ENCODE measurements around the gene RASGRP4. TPM values are rescaled to one million over a fixed set of nuclear protein-coding genes. Genes with fewer than 3 reads are reported as not detected.

The RASGRP4 gene
- total RNA-seq, 2 donors from 2014 or later, result 0.09 TPM; not detected in 1

DNA sequence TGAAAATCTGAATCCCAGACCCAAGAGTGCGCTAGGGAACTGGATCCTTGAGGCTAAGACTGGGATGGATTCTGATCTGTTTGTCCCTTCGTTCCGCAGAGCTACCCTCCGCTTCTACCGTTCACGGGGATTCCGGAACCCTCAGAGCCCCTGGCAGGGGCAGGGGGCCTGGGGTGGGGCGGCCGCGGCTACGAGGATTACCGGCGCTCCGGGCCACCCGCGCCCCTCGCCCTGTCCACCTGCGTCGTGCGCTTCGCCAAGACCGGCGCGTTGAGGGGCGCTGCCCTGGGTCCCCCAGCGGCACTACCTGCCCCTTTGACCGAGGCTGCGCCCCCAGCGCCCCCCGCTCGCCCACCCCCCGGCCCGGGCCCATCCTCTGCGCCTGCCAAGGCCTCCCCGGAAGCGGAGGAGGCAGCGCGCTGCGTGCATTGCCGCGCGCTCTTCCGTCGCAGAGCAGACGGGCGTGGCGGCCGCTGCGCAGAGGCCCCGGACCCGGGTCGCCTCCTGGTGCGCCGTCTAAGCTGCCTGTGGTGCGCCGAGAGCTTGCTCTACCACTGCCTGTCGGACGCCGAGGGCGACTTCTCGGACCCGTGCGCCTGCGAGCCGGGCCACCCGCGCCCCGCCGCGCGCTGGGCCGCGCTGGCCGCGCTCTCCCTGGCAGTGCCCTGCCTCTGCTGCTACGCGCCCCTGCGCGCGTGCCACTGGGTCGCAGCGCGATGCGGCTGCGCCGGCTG is 30.5 kb downstream of the RASGRP4 start:
- no peak overlapping the region for H3K27ac ChIP-seq (ENCODE audit: low read depth, low read length)
- peaks cover 54% of the 10 kb centered on the region for H3K27me3 Mint-ChIP-seq (ENCODE audit: insufficient read depth)
- H3K9me3 ChIP-seq (ENCODE audit: control insufficient read depth, low read length), result no peaks in the 10 kb centered on the region
- H3K27me3 ChIP-seq (ENCODE audit: control insufficient read depth, insufficient read depth, low read length, poor library complexity, severe bottlenecking), result peaks cover 8% of the 10 kb centered on the region
- H3K9ac ChIP-seq (ENCODE audit: extremely low read depth, low read length, poor library complexity, severe bottlenecking), result no peak overlapping the region
- H3K4me3 Mint-ChIP-seq, result peak overlapping the region; percentile 41
- no peak overlapping the region for H3K27ac Mint-ChIP-seq
- peaks cover 6% of the 10 kb centered on the region for H3K4me1 Mint-ChIP-seq
- H3K36me3 ChIP-seq (ENCODE audit: control insufficient read depth, insufficient read depth, low read length), result no peaks in the 10 kb centered on the region
- no peak for DNase-seq
- H3K4me3 ChIP-seq (ENCODE audit: low read length), result no peak overlapping the region
- H3K36me3 Mint-ChIP-seq (ENCODE audit: low read depth), result peaks cover 10% of the 10 kb centered on the region
- TF ChIP-seq CTCF (conservative IDR thresholded peaks at IDR 0.05), result no peak
- H3K4me1 ChIP-seq (ENCODE audit: control insufficient read depth, insufficient read depth, low read length), result no peaks in the 10 kb centered on the region
- WGBS, 2 experiments (ENCODE audit: insufficient coverage in 1 of 2, insufficient read length in 1 of 2), result 92 to 95% methylated on average over 47 to 86 of the region's 86 CpGs
- no peaks in the 10 kb centered on the region for H3K9me3 Mint-ChIP-seq

- Histone ChIP-seq H3K4me3 (ENCODE audit: low read length) (no peak overlapping the region), H3K36me3 (ENCODE audit: control insufficient read depth, insufficient read depth, low read length) (no peaks in the 10 kb centered on the region), H3K9ac (ENCODE audit: extremely low read depth, low read length, poor library complexity, severe bottlenecking) (no peak overlapping the region), H3K27ac (ENCODE audit: low read depth, low read length) (no peak overlapping the region), H3K9me3 (ENCODE audit: control insufficient read depth, low read length) (no peaks in the 10 kb centered on the region), H3K27me3 (ENCODE audit: control insufficient read depth, insufficient read depth, low read length, poor library complexity, severe bottlenecking) (no peaks in the 10 kb centered on the region), H3K4me1 (ENCODE audit: control insufficient read depth, insufficient read depth, low read length) (peaks cover 2% of the 10 kb centered on the region)
- Mint-ChIP-seq H3K4me1 (peaks cover 9% of the 10 kb centered on the region), H3K4me3 (peak overlapping the region; percentile 41), H3K27me3 (ENCODE audit: insufficient read depth) (peaks cover 47% of the 10 kb centered on the region), H3K36me3 (ENCODE audit: low read depth) (peaks cover 10% of the 10 kb centered on the region), H3K9me3 (no peaks in the 10 kb centered on the region), H3K27ac (no peak overlapping the region)
- 57 to 79% methylated on average over 22 to 30 of the region's 30 CpGs for WGBS, 2 experiments (ENCODE audit: insufficient coverage in 1 of 2, insufficient read length in 1 of 2)
- peak; percentile 98 for DNase-seq
- no peak for TF ChIP-seq CTCF (conservative IDR thresholded peaks at IDR 0.05)
These were observed 31.5 kb downstream of the RASGRP4 start for GRCh38 chr19:38394488-38394887.

GRCh38 chr19:38392707-38393308 is 33.2 kb downstream of the RASGRP4 start:
- H3K4me3 Mint-ChIP-seq, result no peak overlapping the region
- no peaks in the 10 kb centered on the region for H3K9me3 Mint-ChIP-seq
- Histone ChIP-seq H3K27me3 (ENCODE audit: control insufficient read depth, insufficient read depth, low read length, poor library complexity, severe bottlenecking) (no peaks in the 10 kb centered on the region), H3K9ac (ENCODE audit: extremely low read depth, low read length, poor library complexity, severe bottlenecking) (no peak overlapping the region), H3K36me3 (ENCODE audit: control insufficient read depth, insufficient read depth, low read length) (no peaks in the 10 kb centered on the region), H3K27ac (ENCODE audit: low read depth, low read length) (no peak overlapping the region), H3K4me3 (ENCODE audit: low read length) (no peak overlapping the region), H3K4me1 (ENCODE audit: control insufficient read depth, insufficient read depth, low read length) (peaks cover 2% of the 10 kb centered on the region), H3K9me3 (ENCODE audit: control insufficient read depth, low read length) (no peaks in the 10 kb centered on the region)
- DNase-seq, result no peak
- H3K27me3 Mint-ChIP-seq (ENCODE audit: insufficient read depth), result peaks cover 36% of the 10 kb centered on the region
- WGBS, 2 experiments (ENCODE audit: insufficient coverage in 1 of 2, insufficient read length in 1 of 2), result 82 to 89% methylated on average over 6 of the region's 6 CpGs
- TF ChIP-seq CTCF (conservative IDR thresholded peaks at IDR 0.05), result no peak
- H3K27ac Mint-ChIP-seq, result no peak overlapping the region
- peaks cover 10% of the 10 kb centered on the region for H3K4me1 Mint-ChIP-seq
- H3K36me3 Mint-ChIP-seq (ENCODE audit: low read depth), result peaks cover 10% of the 10 kb centered on the region
